ENCODE results near the gene ITGA2. TPM values are rescaled to one million over a fixed set of nuclear protein-coding genes. Genes with fewer than 3 reads are reported as not detected.

ITGA2 gene
- total RNA-seq, 1 donor from 2014 or later, result 0.21 TPM

GRCh38 chr5:53052499-53052898 lies 63.3 kb downstream of the ITGA2 start:
- DNase-seq (ENCODE audit: low read depth), result no peak

- DNase-seq (ENCODE audit: low read depth), result no peak
Observed at GRCh38 chr5:53053364-53053763, 64.2 kb downstream of the ITGA2 start.

- DNase-seq (ENCODE audit: low read depth), result no peak
Observed at GRCh38 chr5:53055365-53055764, 66.2 kb downstream of the ITGA2 start.

GRCh38 chr5:53059281-53059680 lies 70.1 kb downstream of the ITGA2 start:
- no peak for DNase-seq (ENCODE audit: low read depth)

DNA sequence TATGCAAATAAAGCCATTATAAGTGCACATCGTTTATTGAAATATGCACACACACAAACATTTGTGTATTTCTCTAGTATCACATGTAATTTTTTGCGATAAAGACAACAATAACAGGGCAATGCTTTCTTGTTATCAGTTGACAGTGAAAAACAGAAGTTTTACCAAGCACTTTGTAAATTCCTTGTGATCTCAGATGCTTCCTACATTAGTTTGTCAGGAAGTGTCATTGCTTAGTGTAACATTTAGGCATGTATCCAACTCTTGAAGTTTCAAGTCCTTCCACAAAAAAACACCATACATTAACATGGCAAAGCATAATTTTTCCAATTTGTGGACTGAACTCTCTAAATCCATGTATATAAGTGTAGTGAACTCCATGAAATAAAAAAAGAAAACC lies 74.0 kb downstream of the ITGA2 start:
- no peak for DNase-seq (ENCODE audit: low read depth)

DNA sequence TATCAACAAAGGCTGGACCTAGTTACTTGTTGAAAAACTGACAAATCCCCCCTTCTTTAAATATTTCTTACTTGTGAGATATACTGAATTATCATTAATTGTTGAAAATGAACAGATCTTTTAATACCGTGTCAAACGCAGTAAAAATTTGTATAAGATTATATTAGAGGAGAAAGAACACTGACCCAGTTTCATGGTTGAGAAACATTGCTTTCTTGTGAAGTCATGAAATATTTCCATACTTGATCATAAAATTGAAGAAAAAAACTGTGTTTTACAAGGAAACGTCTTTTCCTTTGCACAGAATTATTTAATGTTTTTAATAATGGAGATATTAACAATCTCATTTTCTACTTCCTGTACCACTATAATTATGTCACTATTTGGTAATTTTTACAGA lies 74.6 kb downstream of the ITGA2 start:
- no peak for DNase-seq (ENCODE audit: low read depth)

- DNase-seq (ENCODE audit: low read depth), result no peak
Observed at GRCh38 chr5:53066088-53066487, 76.9 kb downstream of the ITGA2 start.

DNA sequence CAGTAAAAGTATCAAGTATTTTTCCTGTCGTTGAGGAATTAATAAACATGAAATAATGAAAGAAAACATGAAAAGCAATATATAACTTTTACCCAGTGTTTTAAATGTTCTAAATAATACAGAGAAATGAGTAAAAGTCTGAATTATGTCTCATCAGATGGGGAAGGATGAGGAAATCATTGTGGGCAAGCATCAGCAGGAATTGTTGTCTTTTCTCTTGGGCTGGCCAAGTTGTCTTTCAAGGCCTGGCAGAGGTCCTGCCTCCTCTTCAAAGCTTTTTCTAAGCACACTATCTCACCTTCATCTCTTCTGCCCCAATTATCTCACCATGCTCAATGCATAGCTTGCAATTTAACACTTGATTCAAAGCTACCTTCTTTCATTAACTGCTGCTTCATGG lies 78.5 kb downstream of the ITGA2 start:
- DNase-seq (ENCODE audit: low read depth), result no peak

DNA sequence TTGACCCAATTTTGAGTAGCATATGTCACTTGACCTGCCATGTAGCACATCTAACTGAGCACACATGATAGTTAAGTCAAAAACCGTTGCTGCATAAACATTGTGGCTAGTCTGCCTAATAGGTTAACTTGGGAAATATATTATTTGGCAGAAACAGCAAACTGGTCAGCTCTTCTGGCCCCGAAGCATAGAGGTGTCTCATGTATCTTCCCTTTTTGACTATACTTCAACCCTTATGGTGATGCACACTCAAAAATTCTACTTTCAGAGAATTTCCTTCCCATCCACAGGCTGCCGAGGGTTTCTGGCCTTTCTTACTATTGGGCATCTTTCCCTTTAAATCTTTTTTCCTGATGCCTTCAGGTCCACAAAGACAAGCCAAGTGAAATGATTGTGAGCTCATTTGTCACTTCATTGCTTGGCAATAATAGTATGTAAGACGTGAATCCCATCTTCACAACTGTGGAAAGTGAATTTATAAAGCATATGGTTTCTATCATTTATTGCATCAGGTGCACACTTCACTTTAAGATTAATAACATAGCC lies 79.2 kb downstream of the ITGA2 start:
- DNase-seq (ENCODE audit: low read depth), result no peak

DNA sequence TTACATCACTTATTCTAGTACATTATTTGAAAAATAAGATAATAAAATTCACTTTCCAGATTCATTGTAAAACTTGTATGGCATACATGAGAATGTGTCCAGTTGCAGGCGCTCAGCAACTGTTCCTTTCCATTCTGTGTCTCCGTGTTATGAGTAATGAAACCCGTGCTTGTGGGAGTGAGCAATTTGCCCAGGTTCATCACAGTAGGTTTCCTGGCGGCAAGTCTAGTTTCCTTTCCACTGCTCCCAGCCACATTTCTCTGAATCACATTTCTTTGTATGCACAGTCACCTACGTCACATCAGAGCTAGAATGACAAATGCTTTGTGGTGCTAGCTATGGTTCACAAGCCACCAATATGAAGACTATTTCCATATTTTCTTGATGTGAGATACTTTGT lies 80.5 kb downstream of the ITGA2 start:
- DNase-seq (ENCODE audit: low read depth), result peak; percentile 43

DNA sequence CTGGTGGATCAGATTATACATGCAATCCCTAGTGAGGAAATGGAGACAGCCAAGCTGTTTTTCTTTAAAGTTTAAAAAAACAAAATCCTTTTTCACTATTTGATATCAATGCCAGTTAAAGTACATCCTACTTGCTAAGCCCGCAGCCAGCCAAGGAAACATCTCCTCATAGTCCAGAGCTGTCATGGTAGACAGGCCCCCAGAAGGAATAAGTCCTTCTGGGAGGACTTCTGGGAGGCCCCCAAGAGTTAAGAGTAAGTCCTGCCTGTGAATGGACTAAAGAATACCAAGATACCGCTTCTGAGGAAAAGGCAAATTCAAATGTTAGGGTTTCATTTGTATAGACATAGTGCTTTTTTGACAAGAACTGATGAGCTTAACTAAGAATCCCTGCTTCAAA lies 82.1 kb downstream of the ITGA2 start:
- DNase-seq (ENCODE audit: low read depth), result no peak

- no peak for DNase-seq (ENCODE audit: low read depth)
Observed at GRCh38 chr5:53071738-53072137, 82.6 kb downstream of the ITGA2 start.

- DNase-seq (ENCODE audit: low read depth), result no peak
Observed at GRCh38 chr5:53073348-53073747, 84.2 kb downstream of the ITGA2 start.

GRCh38 chr5:53076014-53076583 lies 86.9 kb downstream of the ITGA2 start:
- no peak for DNase-seq (ENCODE audit: low read depth)

GRCh38 chr5:53080271-53080670 lies 91.1 kb downstream of the ITGA2 start:
- no peak for DNase-seq (ENCODE audit: low read depth)

GRCh38 chr5:53083927-53084326 lies 94.8 kb downstream of the ITGA2 start:
- DNase-seq (ENCODE audit: low read depth), result no peak

- no peak for DNase-seq (ENCODE audit: low read depth)
Observed at GRCh38 chr5:53084546-53085255, 95.5 kb downstream of the ITGA2 start.

- no peak for DNase-seq (ENCODE audit: low read depth)
Observed at GRCh38 chr5:53087171-53087570, 98.0 kb downstream of the ITGA2 start.

DNA sequence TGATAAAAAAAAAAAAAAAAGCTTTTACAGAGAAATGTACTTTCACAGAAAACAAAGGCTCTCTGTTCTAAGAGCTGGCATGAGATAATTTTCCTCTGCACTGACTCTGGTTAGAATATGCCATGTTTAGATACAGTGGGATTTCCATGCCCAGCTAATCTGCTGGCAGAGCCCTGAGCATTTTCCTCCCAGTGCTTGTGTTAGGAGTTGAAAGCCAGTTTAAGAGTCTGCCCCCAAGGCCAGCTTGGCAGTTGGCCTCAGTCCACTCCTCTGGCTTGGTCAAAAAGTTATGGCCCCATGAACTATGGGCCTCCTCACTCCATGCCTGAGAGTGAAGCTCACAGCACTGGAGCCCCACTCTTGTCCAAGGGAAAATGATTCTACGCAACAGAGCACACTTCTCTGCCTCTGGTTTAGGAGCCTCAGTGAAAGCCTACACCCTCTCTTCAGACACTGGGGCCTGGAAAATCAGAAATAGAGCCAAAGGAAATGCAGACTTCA lies 98.5 kb downstream of the ITGA2 start:
- DNase-seq (ENCODE audit: low read depth), result no peak

DNA sequence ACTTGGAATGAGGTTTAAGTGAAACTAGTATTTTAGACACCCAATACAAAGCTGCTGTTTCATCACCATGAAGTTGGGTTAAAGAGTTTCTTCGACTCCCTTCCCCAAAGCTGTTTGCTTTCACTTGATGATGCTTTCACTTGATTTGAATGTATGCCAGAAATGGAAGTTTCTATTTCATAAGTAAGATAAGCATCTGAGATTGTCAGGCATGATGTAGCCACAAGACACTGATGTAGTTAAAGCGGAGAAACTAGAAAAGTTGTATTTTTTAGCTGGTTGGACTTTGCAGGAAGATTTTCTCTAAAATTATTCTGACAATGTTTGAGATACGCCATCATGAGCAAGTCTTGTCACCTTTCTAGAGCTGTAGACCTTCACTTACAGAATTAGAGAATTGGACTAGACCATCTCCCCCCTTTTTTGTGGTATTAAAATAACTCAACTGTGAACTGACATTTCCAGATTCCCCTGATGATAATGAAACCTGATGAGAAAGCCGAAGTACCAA lies 100.4 kb downstream of the ITGA2 start:
- DNase-seq (ENCODE audit: low read depth), result no peak

- no peak for DNase-seq (ENCODE audit: low read depth)
Observed at GRCh38 chr5:53090229-53090628, 101.1 kb downstream of the ITGA2 start.

DNA sequence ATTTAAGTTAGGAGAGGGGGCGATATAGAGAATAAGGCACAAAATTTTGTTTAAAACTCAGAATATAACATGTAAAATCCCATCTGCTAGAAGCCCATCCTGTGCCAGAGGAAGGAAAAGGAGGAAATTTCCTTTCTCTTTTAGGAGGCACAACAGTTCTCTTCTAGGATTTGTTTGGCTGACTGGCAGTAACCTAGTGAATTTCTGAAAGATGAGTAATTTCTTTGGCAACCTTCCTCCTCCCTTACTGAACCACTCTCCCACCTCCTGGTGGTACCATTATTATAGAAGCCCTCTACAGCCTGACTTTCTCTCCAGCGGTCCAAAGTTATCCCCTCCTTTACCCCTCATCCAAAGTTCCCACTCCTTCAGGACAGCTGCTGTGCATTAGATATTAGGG lies 102.1 kb downstream of the ITGA2 start:
- peak; percentile 60 for DNase-seq (ENCODE audit: low read depth)

DNA sequence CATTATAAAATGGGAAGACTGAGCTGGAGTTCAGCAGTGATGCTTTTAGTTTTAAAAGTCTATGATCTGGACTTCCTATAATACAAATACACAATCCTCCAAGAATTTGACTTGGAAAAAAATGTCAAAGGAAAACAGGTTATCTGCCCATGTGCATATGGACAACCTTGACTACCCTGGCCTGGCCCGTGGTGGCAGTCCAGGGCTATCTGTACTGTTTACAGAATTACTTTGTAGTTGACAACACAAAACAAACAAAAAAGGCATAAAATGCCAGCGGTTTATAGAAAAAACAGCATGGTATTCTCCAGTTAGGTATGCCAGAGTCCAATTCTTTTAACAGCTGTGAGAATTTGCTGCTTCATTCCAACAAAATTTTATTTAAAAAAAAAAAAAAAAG lies 103.1 kb downstream of the ITGA2 start:
- no peak for DNase-seq (ENCODE audit: low read depth)
